Type B pancreatic cell (in vitro differentiated cells): ENCODE results near the gene WT1. TPM values are rescaled to one million over a fixed set of nuclear protein-coding genes. Genes with fewer than 3 reads are reported as not detected.

Source experiments
- DNase-seq: peaks from one replicate; pipeline ENCODE4 v3.0.0; 2021; ENCODE audit warnings: mixed read lengths; ENCODE audit not compliant: unreplicated experiment; ENCODE audit errors: extremely low spot score
- H3K27ac Mint-ChIP-seq: 2 replicates; pipeline ENCODE4 v1.8.0; 2021; ENCODE audit warnings: mild to moderate bottlenecking, mixed read lengths
- H3K27me3 Mint-ChIP-seq: 2 replicates; pipeline ENCODE4 v1.8.0; 2021; ENCODE audit warnings: mixed read lengths
- H3K36me3 Mint-ChIP-seq: 2 replicates; pipeline ENCODE4 v1.8.0; 2021; ENCODE audit warnings: mixed read lengths
- H3K4me1 Mint-ChIP-seq: one replicate; pipeline ENCODE4 v1.8.0; 2021; ENCODE audit warnings: mixed read lengths; ENCODE audit not compliant: unreplicated experiment
- H3K4me3 Mint-ChIP-seq: 2 replicates; pipeline ENCODE4 v1.8.0; 2021; ENCODE audit warnings: mild to moderate bottlenecking, mixed read lengths
- H3K9me3 Mint-ChIP-seq: 2 replicates; pipeline ENCODE4 v1.8.0; 2021; ENCODE audit warnings: mixed read lengths
- total RNA-seq: library from RNA; stranded (reverse); gene quantifications from 2 replicates; pipeline ENCODE4 v1.2.1, GENCODE V29; 2021; ENCODE audit warnings: low replicate concordance
- TF ChIP-seq, protein P1 (sequence below): fragments of 200-600 bp; sonication (generic); conservative IDR thresholded peaks from 2 replicates; pipeline ENCODE4 v1.5.0; 2021; ENCODE audit warnings: antibody characterized with exemption, mild to moderate bottlenecking

The WT1 gene
- total RNA-seq, 1 donor from 2014 or later, result 5.2 TPM

DNA sequence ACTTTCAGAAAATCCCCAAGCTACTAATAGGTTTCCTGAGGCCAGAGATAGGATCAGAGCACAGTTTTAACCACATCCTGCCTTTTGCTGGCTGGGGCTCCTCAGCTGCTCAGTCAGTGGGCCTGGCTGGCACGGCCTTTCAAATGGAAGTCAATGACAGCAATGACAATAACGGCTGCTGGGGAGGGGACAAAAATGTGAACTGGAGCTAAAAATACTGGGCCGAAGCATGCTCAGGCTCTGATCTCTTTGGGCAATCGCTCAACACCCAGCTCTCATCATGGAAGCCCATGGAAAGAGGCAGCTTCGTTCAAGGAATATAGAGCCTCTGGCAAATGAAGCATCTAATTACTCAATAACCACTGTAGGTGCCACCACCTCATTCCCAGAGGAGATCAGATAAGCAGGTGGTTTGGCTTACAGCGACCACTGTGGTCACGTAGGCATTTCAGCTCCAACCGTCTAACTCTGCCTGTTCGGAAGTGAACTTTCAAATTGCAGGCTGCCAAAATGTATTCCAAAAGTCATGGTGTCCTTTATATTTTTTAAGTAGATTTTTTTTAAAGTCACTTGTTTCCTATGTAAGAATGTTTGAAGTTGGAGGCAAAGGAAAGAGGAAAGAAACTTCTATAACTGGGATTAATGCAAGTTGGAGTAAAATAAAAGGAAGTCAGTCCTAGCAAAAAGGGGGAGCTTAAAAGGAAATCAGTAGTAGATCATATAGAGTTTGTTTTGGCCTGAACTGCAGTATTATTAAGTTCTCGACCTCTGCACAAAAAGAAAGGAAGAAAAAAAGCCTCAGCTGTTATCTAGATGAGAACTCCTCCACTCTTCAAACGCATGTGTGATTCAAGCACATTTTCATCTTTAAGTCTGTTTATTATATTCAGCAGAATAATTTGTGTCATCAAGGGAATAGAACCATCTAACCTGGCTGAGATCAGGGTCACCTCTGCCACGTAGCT, 14.1 kb downstream of the WT1 start:
- DNase-seq, result no peak
- H3K9me3 Mint-ChIP-seq, result no peaks in the 10 kb centered on the region
- H3K27ac Mint-ChIP-seq, result no peak overlapping the region
- H3K4me3 Mint-ChIP-seq, result no peak overlapping the region
- TF ChIP-seq, protein P1, sequence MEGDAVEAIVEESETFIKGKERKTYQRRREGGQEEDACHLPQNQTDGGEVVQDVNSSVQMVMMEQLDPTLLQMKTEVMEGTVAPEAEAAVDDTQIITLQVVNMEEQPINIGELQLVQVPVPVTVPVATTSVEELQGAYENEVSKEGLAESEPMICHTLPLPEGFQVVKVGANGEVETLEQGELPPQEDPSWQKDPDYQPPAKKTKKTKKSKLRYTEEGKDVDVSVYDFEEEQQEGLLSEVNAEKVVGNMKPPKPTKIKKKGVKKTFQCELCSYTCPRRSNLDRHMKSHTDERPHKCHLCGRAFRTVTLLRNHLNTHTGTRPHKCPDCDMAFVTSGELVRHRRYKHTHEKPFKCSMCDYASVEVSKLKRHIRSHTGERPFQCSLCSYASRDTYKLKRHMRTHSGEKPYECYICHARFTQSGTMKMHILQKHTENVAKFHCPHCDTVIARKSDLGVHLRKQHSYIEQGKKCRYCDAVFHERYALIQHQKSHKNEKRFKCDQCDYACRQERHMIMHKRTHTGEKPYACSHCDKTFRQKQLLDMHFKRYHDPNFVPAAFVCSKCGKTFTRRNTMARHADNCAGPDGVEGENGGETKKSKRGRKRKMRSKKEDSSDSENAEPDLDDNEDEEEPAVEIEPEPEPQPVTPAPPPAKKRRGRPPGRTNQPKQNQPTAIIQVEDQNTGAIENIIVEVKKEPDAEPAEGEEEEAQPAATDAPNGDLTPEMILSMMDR, result no peak
- H3K4me1 Mint-ChIP-seq, result peaks cover 12% of the 10 kb centered on the region
- peaks cover 88% of the 10 kb centered on the region for H3K27me3 Mint-ChIP-seq
- no peaks in the 10 kb centered on the region for H3K36me3 Mint-ChIP-seq

DNA sequence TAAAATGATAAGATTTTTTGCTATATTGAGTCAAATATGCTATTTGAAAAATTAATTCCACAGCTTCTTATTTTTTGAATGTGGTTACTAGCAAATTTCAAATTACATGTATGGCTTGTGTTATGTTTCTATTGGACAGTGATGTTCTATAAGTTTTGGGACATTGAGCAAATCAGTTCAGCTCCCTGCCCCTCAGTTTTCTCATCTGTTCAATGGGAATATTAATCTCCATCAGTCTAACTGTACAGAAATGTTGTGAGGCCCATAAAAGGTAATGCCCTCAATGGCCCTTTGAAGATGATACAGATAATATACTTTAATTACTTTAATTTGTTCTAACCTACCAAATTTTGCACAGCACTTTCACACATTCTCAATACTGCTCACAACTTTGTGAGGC, 15.2 kb downstream of the WT1 start:
- no peak for DNase-seq
- TF ChIP-seq, protein P1, result no peak
- Mint-ChIP-seq H3K9me3 (no peaks in the 10 kb centered on the region), H3K27me3 (peaks cover 87% of the 10 kb centered on the region), H3K4me1 (peaks cover 12% of the 10 kb centered on the region), H3K27ac (no peak overlapping the region), H3K36me3 (no peaks in the 10 kb centered on the region), H3K4me3 (no peak overlapping the region)

DNA sequence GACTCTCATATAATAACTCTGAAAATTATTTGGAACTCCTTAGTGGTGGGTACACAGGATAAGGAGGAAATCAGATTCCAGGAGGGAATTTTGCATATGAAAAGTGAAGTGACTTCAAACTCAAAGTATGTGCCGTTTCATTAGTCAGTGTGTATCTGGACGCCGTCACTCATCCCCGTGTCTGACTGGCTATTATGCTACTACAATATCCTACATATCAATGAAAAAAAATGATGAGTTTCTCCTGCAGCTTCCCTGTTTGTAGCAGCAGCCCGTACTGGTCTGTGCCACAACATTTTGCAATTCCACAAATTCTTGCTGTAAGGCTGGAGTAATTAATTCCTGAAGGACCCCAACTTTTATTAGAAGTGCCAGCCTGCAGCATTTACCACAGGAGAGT, 16.5 kb downstream of the WT1 start:
- TF ChIP-seq, protein P1, result no peak
- Mint-ChIP-seq H3K4me3 (no peak overlapping the region), H3K36me3 (no peaks in the 10 kb centered on the region), H3K4me1 (peaks cover 12% of the 10 kb centered on the region), H3K9me3 (no peaks in the 10 kb centered on the region), H3K27me3 (peaks cover 78% of the 10 kb centered on the region), H3K27ac (no peak overlapping the region)
- DNase-seq, result no peak

DNA sequence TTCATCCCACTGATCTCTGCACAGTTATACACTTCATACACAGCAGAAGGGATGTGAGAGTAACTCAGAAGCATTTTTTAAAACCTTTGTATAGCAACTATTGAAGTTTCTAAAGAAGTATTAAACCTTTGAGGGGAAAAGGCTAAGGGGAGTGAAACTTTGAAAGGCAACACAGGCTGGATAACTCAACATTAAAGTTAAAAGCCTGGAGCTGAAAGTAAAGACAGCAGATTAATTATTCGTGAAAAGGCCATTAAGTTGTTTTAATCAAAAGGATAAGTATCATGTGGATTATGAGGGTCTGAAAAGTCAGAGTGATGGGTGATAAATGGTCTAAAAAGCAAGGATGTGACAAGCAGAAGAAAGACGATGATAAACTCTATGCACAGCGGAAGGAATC, 17.5 kb downstream of the WT1 start:
- Mint-ChIP-seq H3K4me3 (no peak overlapping the region), H3K4me1 (peaks cover 12% of the 10 kb centered on the region), H3K27me3 (peaks cover 73% of the 10 kb centered on the region)

DNA sequence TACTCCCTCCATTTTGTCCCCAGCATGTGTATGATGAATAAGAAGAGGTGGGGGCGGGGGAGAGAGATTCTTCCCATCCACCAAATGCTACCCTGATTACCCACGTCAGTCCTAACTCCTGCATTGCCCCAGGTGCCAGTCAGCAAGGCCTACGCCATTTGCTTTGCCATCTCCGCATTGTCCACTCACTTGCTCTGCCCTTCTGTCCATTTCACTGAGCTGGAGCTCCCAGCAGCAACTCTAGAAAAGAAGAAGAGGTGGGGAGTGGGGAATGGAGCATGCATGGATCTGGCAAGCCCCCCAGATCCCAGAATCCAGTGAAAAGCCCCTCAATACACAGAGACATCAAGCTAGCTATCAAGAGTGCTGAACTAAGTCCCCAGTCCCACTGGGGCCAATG, 19.0 kb downstream of the WT1 start:
- H3K27me3 Mint-ChIP-seq, result peaks cover 69% of the 10 kb centered on the region
- no peaks in the 10 kb centered on the region for H3K36me3 Mint-ChIP-seq
- no peak overlapping the region for H3K27ac Mint-ChIP-seq
- TF ChIP-seq, protein P1, result no peak
- DNase-seq, result no peak
- H3K9me3 Mint-ChIP-seq, result no peaks in the 10 kb centered on the region
- H3K4me1 Mint-ChIP-seq, result peaks cover 12% of the 10 kb centered on the region
- H3K4me3 Mint-ChIP-seq, result no peak overlapping the region

More for the DNA sequence above, 17.5 kb downstream of the WT1 start:
- TF ChIP-seq, protein P1, result no peak
- Mint-ChIP-seq H3K9me3 (no peaks in the 10 kb centered on the region), H3K36me3 (no peaks in the 10 kb centered on the region), H3K27ac (no peak overlapping the region)
- DNase-seq, result no peak
